Hepatocyte (in vitro differentiated cells): ENCODE data around the gene ALX4. TPM values are rescaled to one million over a fixed set of nuclear protein-coding genes. Genes with fewer than 3 reads are reported as not detected.

Experiments used
- DNase-seq: peaks from one replicate; pipeline ENCODE4 v3.0.0-alpha.2; 2016; ENCODE audit warnings: low spot score
- H2AFZ ChIP-seq: fragments of 200-600 bp; sonication (generic); 2 replicates; pipeline ENCODE4 v1.6.0; 2016; ENCODE audit warnings: antibody characterized with exemption, mild to moderate bottlenecking
- H3K27ac ChIP-seq: fragments of 200-600 bp; sonication (generic); 2 replicates; pipeline ENCODE4 v1.5.1; 2016; ENCODE audit warnings: mild to moderate bottlenecking
- H3K27me3 ChIP-seq: fragments of 200-600 bp; sonication (generic); 2 replicates; pipeline ENCODE4 v1.6.1; 2016
- H3K36me3 ChIP-seq: fragments of 200-600 bp; sonication (generic); replicated peaks from 2 replicates; pipeline ENCODE4 v1.5.1; 2016; ENCODE audit warnings: low read depth; ENCODE audit not compliant: insufficient read depth
- H3K4me1 ChIP-seq: fragments of 200-600 bp; sonication (generic); 2 replicates; pipeline ENCODE4 v1.5.1; 2016; ENCODE audit warnings: mild to moderate bottlenecking, moderate library complexity; ENCODE audit not compliant: insufficient read depth
- H3K4me2 ChIP-seq: fragments of 200-600 bp; sonication (generic); 2 replicates; pipeline ENCODE4 v1.6.0; 2016
- H3K4me3 ChIP-seq: fragments of 200-600 bp; sonication (generic); 2 replicates; pipeline ENCODE4 v1.5.1; 2016; ENCODE audit warnings: mild to moderate bottlenecking
- H3K79me2 ChIP-seq: fragments of 200-600 bp; sonication (generic); 2 replicates; pipeline ENCODE4 v1.6.0; 2017; ENCODE audit warnings: mild to moderate bottlenecking
- H3K9me2 ChIP-seq: fragments of 200-600 bp; sonication (generic); replicated peaks from 2 replicates; pipeline ENCODE4 v1.6.0; 2017; ENCODE audit warnings: mild to moderate bottlenecking; ENCODE audit not compliant: insufficient read depth
- H3K9me3 ChIP-seq: fragments of 200-600 bp; sonication (generic); 2 replicates; pipeline ENCODE4 v1.5.1; 2016; ENCODE audit warnings: low read depth, mild to moderate bottlenecking
- H4K20me1 ChIP-seq: fragments of 200-600 bp; sonication (generic); 2 replicates; pipeline ENCODE4 v1.6.0; 2016; ENCODE audit warnings: mild to moderate bottlenecking; ENCODE audit not compliant: insufficient read depth, poor library complexity, severe bottlenecking
- CTCF ChIP-seq: fragments of 200-600 bp; sonication (generic); IDR thresholded peaks from 2 replicates; pipeline ENCODE4 v1.5.1; 2016; ENCODE audit warnings: antibody characterized with exemption, mild to moderate bottlenecking; ENCODE audit not compliant: poor library complexity
- EZH2 ChIP-seq: fragments of 200-600 bp; sonication (generic); IDR thresholded peaks from 2 replicates; pipeline ENCODE4 v1.6.1; 2016; ENCODE audit warnings: antibody characterized with exemption, mild to moderate bottlenecking, borderline replicate concordance
- EZH2phosphoT487 ChIP-seq: fragments of 200-600 bp; sonication (generic); IDR thresholded peaks from one replicate; pipeline ENCODE4 v1.6.1; 2018; ENCODE audit warnings: antibody characterized with exemption, mild to moderate bottlenecking, low read depth, moderate library complexity; ENCODE audit not compliant: unreplicated experiment, severe bottlenecking
- WGBS: methylation state at CpG from one replicate; pipeline ENCODE4 v1.1.6; 2016; ENCODE audit warnings: low lambda C conversion rate; ENCODE audit errors: missing lambda C conversion rate; 5-methylcytosine and 5-hydroxymethylcytosine counted together
- polyA plus RNA-seq: library from polyadenylated mRNA; unstranded; fragments of >200 nt; fragmentation: Nextera tagmentation; extraction: Ambion mirVana; gene quantifications from 2 replicates; pipeline ENCODE4 v1.2.1, GENCODE V29; 2016
- total RNA-seq: library from RNA; depleted of rRNA; stranded (reverse); fragments of >200 nt; gene quantifications from 2 replicates; pipeline ENCODE4 v1.2.3, GENCODE V29; 2014

Gene ALX4
- total and polyA plus RNA-seq, 2 experiments from 2014 or later, result 1.3 to 3.8 TPM

DNA sequence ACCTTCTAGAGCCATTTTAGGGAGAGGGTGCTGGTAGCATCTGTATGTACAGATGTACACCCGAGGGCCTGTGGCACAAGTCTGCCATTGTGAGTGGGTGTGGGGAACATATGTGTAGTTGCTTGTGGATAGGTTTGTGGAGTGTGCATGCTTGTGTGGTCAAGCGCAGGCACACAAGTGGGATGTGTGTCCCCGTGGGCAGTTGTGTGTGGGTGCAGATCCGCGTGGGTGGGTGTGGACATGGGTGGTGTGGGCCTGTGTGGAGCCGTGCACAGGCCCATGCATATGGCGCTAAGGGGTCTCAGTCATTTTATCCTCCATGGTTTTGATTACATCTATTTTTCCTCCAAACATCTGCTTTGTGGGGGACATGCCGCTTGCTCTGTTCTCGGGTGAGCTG lies 28.8 kb downstream of the ALX4 start:
- Histone ChIP-seq H4K20me1 (no peaks in the 10 kb centered on the region), H3K4me1 (no peaks in the 10 kb centered on the region), H3K36me3 (no peaks in the 10 kb centered on the region), H3K4me3 (no peak overlapping the region), H3K4me2 (no peak overlapping the region), H3K27me3 (no peaks in the 10 kb centered on the region), H3K9me3 (no peaks in the 10 kb centered on the region), H3K27ac (no peak overlapping the region), H3K9me2 (no peaks in the 10 kb centered on the region), H3K79me2 (no peaks in the 10 kb centered on the region), H2AFZ (no peak overlapping the region)
- DNase-seq, result no peak
- TF ChIP-seq EZH2 (no peak), EZH2phosphoT487 (no peak), CTCF (no peak)
- WGBS, result 95% methylated on average over 9 of the region's 9 CpGs

- Histone ChIP-seq H3K27me3 (no peaks in the 10 kb centered on the region), H3K4me1 (no peaks in the 10 kb centered on the region), H3K4me2 (no peak overlapping the region), H3K9me3 (no peaks in the 10 kb centered on the region), H3K79me2 (no peaks in the 10 kb centered on the region), H3K4me3 (no peak overlapping the region), H2AFZ (no peak overlapping the region), H3K36me3 (no peaks in the 10 kb centered on the region), H3K27ac (no peak overlapping the region), H4K20me1 (no peaks in the 10 kb centered on the region), H3K9me2 (no peaks in the 10 kb centered on the region)
- 91% methylated on average over 7 of the region's 7 CpGs for WGBS
- no peak for DNase-seq
- TF ChIP-seq EZH2 (no peak), EZH2phosphoT487 (no peak), CTCF (no peak)
Measured at GRCh38 chr11:44280257-44280656, 29.7 kb downstream of the ALX4 start.

DNA sequence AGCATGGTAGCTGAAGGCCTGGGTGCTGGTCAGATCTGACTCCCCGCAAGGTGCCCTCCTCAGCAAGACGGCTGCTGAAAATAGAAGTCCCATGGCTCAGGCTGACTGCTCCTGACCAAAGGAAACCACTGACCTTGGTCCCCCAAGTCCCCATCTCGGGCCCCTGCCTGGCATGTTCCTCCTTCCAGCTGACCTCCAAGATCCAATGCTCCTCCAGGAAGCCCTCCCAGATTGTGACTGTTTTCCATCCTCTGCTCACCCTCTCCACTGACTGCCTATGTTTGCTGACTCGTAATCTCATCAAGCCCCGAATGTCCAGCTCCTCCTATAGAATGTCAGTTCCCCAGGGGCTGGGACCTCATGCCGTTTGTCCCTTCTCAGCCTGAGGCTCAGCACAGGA lies 30.5 kb downstream of the ALX4 start:
- Histone ChIP-seq H3K79me2 (no peaks in the 10 kb centered on the region), H3K4me3 (no peak overlapping the region), H3K9me3 (no peaks in the 10 kb centered on the region), H2AFZ (no peak overlapping the region), H3K27ac (no peak overlapping the region), H3K4me1 (no peaks in the 10 kb centered on the region), H3K27me3 (no peaks in the 10 kb centered on the region), H3K36me3 (no peaks in the 10 kb centered on the region), H4K20me1 (no peaks in the 10 kb centered on the region), H3K4me2 (no peak overlapping the region), H3K9me2 (no peaks in the 10 kb centered on the region)
- DNase-seq, result no peak
- WGBS, result 78% methylated on average over 6 of the region's 6 CpGs
- TF ChIP-seq EZH2 (no peak), CTCF (no peak), EZH2phosphoT487 (no peak)
